GM10847 (cell line): ENCODE measurements around the gene CRIP2.

Experiments
- POLR2A ChIP-seq: IDR thresholded peaks from 2 replicates; pipeline ENCODE4 v1.6.1; 2011; ENCODE audit not compliant: insufficient read length; ENCODE audit errors: extremely low read depth

Gene CRIP2

GRCh38 chr14:105484069-105484996, 9.7 kb downstream of the CRIP2 start:
- TF ChIP-seq POLR2A = no peak

- no peak for TF ChIP-seq POLR2A
Observed at GRCh38 chr14:105484997-105485393, 10.4 kb downstream of the CRIP2 start.

GRCh38 chr14:105485739-105486162, 11.1 kb downstream of the CRIP2 start:
- TF ChIP-seq POLR2A = no peak

DNA sequence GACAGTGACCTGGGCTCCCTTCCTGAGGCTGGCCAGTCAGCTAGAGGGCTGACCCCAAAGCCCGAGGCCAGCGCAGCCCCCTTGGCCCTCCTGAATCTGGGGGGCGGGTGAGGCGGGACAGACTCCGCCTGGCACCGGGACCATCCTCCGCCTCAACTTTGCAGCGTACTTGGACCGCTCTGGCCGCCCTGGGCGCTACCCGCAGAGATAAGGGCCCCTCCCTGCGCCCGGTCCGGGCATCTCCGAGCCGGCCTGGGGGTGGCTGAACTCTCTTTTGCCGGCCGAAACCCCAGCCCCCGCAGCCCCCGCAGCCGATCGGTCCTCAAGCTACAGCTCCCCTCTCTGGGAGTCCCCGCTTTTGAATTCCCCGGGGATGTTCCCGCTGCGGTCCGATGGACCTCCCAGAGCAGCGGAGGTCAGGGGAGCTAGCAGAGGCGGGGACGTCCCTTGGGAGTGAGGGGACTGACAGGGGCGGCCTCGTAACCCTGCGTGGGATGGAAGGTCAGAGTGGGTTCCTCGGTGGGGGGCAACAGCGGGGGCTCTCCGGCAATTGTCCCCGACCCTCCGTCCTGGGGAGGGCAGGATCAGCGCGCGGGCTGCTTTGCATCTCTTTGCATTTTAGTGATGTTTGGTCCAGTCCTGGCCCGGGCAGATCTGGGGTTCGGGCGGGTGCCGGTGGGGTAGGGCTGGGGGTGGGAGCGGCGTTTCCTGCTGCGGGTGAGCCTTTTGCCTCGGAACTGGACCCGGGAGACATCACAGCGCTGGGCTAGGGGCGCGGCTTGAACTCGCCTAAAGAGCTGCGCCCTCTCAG, 11.7 kb downstream of the CRIP2 start, which contains the start of gene CRIP1:
CRIP1 (plus strand) TSS at position 724 of the 811 bp plus-strand sequence. CDS start 374 bp downstream, outside the sequence.
- no peak for TF ChIP-seq POLR2A

DNA sequence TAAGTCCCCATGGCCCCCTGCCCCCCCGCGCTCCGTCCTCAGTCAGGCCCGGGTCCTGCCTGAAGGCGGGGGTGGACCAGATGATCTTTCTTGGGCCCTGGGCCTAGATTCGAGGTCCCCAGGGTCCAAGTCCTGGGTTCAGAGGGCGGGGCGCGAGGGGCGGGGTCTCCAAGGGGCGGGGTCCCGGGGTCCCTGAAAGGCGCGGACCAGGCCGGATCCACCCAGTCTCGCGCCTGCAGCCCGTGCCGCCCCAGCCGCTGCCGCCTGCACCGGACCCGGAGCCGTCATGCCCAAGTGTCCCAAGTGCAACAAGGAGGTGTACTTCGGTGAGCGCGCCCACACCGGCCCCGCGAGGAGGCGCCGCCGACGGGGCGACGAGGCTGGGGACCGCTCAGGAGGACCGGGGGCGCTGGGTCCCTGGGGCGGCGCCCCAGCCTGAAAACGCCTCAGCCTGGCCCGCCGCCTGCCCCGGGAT, 12.4 kb downstream of the CRIP2 start:
- peak; percentile 65 for TF ChIP-seq POLR2A

- TF ChIP-seq POLR2A = peak; percentile 12
Observed at GRCh38 chr14:105487449-105487985, 12.9 kb downstream of the CRIP2 start.

DNA sequence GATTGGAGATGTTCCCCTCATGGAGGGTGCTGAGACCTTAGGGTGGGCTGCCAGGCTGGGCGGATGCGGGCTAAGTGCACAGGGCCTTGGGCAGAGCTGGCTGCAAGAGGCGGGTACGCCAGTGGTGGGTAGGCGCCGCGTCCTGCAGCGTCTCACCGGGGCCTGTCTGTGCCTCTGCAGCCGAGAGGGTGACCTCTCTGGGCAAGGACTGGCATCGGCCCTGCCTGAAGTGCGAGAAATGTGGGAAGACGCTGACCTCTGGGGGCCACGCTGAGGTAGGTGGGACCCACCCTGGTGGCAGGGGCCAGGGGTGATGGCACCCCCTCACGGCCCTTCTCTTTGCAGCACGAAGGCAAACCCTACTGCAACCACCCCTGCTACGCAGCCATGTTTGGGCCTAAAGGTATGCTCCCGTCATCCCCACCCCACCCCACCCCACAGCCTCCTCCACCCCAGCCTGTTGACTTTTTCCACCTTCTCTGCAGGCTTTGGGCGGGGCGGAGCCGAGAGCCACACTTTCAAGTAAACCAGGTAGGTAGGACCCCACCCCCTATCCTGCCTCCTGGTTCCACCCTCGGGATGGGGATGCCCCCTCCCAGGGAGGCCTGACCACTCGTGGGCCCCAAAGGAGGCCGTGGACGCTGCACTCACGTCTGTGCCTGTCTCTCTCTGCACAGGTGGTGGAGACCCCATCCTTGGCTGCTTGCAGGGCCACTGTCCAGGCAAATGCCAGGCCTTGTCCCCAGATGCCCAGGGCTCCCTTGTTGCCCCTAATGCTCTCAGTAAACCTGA, 13.6 kb downstream of the CRIP2 start:
- no peak for TF ChIP-seq POLR2A

DNA sequence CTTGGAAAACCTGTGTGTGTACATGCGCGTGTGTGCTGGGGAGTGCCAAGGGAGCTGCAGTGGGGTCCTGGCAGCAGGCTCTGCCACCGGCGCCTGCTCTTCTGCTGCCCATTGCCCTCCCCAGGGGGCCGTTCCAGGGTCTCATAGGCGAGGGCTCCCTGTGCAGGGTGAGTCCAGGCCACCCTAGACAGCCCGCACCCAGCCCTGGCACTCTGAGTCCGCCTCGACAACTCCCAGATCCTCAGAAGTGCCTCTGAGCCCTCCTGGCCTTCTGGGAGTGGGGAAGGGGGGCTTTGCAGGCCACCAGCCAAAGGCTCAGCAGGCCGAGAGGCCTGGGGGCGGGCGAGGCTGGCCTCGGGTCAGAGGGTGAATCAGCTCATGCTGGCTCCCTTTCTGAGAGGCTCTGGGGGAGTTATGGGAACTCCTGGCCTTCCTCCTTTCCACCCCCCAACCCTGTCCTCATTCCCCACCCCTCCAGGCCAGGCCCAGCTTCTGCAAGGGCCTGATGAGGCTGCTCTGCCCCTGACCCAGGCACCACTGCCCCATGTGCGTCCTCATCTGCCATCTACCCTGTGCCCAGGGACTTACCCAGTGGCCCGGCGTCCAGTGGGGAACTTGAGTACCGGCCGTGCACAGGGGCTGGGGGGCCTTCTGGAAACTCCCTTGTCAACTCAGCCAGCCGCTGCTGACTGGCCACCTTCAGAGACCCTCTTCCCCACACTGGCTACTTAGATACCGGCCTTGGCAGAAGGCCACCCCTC, 14.3 kb downstream of the CRIP2 start:
- no peak for TF ChIP-seq POLR2A

DNA sequence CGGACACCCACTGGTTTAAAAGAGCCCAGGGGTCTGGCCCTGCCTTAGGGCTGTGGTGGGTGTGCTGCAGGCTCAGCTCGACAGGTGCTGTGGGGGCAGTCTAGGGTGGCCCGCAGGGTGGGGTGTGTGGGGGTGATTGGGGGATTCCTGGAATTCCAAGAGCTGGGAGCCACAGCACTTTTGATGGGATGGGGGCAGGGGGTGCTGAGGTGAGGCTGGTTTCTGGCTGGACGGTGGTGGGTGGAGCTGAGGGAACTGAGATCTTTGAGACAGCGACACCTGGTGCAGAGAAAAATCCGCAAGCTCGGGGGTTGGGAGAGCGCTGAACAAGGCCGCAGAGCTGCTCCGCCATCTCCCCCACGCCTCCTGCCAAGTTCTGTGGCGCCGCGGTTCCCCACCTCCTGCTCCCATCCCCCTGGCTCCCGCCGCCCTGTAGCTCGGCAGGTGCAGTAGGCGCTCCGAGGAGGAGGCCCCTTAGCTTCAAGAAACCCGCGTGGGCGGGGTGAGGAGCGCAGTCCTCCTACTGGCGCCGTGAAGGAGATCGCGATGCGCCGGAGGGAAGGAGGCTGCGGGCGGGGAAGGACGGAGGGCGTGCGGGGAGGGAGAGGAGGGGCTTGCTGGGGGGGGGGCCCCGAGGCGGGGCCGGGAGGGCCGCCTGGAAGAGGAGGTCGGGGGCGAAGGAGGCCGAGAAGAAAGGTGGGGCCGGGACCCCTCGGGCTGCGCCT, 15.1 kb downstream of the CRIP2 start:
- TF ChIP-seq POLR2A = no peak

- no peak for TF ChIP-seq POLR2A
Observed at GRCh38 chr14:105490267-105490571, 15.6 kb downstream of the CRIP2 start.

- TF ChIP-seq POLR2A = peak; percentile 63
Observed at GRCh38 chr14:105490572-105491365, 16.1 kb downstream of the CRIP2 start, which contains the start of gene TEDC1. Gene TEDC1 (plus strand): TSS chr14:105491246. CDS start chr14:105491376, 130 bp downstream.

- no peak for TF ChIP-seq POLR2A
Observed at GRCh38 chr14:105491366-105491973, 16.8 kb downstream of the CRIP2 start.
